Medulla oblongata (tissue), 1 donor: ENCODE results near the gene CAMK2N2.

ENCODE experiments used
- DNase-seq: peaks from one replicate; pipeline ENCODE4 v3.0.0-alpha.2; 2015; ENCODE audit errors: extremely low spot score

The CAMK2N2 gene

DNA sequence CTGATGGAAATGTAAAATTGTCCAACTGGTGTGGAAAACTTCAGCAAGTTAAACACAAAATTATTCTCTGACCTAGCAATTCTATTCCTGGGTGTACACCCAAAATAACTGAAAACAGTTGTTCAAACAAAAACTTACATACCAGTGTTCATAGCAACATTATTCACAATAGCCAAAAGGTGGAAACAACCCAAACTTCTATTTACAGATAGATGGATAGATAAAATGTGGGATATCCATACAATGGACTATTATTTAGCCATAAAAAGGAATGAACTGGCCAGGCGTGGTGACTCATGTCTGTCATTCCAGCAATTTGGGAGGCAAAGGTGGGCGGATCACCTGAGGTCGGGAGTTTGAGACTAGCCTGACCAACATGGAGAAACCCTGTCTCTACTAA is 38.8 kb downstream of the CAMK2N2 start:
- no peak for DNase-seq

DNA sequence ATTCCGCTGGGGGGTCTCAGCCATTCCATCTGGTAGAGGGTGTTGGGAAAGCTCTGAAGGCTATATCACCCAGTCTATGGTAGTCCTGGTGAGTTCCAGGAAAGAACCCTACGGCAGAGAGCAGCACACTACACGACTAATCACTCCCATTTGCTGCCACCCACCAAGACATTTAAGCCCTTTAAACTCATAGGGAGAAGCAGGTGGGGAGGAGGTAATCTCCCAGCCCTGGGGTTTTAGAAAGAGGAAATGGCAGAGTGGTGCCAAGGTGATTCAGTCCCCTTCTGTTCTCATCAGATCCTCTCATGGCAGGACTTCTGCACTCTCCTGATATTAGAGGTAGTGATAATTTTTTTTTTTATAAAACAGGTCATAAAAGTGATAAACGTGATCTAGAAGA is 42.5 kb downstream of the CAMK2N2 start:
- DNase-seq = no peak

DNA sequence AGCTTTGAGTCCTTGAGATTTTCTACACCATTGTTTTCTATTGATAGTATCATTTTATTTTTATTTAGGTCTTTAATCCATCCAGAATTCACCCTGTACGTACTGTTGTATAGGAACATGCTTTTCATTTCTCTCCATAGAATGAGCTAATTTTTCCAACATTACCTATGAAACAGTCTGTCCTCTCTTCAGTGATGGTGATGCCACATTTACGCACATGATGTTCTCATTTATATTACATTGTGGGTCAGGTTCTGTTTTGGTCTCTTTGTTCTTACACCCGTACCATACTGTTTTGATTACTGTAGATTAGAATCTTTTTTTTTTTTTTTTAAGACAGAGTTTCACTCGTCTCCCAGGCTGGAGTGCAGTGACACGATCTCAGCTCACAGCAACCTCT is 49.6 kb downstream of the CAMK2N2 start:
- DNase-seq = no peak

DNA sequence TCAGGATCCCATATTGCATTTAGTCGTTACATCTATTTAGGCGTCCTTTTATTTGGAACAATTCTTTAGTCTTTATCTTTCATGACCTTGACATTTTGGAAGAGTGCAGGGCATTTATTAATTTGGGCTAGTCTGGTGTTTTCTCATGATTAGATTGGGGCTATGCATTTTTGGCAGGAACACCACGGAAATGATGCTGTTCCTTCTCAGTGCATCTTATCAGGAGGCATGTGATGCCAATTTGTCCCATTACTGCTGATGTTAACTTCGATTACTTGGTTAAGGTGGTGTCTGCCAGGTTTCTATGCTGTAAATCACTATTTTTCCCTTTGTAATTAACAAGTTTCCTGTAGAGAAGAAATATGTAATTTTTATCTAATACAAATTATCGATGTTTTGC is 50.1 kb downstream of the CAMK2N2 start:
- no peak for DNase-seq
